Right kidney (tissue), 1 donor: Measurements from ENCODE around the gene PEAR1.
"Not testable (repeated sequence)": the region's sequence is repeated elsewhere in the genome, so short reads cannot be mapped to it uniquely, and the experiment has no call there.

Experiments used
- DNase-seq: peaks from one replicate; pipeline ENCODE4 v3.0.0-alpha.2; 2016

The PEAR1 gene

DNA sequence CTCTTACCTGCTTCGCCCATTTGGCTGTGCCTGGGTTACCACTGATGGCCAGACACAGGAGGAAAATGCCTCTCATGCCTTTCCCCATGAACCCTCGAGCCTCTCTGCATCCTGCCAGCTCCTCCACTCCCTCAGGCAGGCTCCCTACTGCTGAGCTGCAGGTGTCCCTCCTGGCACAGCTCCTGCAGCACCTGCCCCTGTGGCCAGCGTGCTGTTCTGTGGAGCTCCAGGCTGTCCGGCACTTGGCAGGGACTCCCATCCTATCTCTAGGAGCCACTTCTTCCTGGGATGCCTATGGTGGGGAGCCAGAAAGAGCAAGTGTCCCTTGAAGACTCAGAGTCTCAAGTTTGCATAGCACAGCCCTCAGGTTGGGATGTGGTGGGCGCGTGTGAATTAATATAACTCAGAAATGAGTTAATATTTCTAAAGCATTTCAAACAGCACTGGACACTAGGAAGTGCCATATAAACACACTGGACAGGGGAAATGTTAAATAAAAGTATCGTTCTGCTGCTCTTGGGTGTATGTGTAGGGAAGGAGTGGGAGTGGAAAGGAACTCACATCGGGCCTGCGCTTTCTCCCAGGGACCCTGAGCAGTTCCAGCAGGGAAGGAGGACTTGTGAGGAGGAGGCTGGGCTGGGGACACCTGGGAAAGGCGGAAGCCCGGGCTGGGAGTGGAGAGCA is 29.6 kb downstream of the PEAR1 start:
- peak; percentile 53 for DNase-seq

DNA sequence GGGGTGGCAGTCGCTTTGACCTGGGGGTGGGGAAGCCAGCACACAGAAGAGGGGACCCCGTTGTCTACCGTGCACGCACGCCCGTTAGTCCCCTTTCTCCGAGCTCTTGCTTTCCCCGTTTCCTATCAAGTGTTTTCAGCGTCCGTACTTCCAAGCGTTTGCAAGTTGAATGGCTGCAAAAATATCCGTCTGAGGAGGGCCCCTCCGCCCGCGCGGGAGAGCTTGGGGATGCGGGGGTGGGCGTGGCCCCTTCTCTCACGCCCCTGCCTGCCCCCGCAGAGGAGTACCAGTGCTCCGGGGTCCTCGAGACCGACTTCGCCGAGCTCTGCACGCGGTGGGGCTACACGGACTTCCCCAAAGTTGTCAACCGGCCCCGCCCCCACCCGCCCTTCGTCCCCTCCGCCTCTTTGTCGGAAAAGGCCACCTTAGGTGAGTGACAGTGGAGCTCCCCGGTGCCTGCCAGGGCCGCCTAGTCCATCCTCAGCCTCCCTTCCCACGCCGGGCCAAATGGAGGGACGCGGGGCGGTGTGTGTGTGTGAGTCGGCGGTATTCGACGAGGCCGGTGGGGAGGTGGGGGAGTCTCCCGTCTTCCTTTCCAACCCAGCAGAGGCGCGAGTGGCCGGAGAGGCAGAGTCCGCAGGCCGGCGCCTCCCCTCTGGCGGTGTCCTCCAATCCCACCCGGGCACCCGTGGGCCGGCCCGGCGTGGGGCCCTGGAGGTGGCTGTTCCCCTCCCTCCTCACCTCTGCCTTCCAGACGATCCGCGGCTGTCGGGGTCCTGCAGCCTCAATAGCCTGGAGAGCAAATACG is 30.4 kb downstream of the PEAR1 start:
- peak; percentile 68 for DNase-seq

- no peak for DNase-seq
Measured at GRCh38 chr1:156924478-156925153, 31.1 kb downstream of the PEAR1 start.

DNA sequence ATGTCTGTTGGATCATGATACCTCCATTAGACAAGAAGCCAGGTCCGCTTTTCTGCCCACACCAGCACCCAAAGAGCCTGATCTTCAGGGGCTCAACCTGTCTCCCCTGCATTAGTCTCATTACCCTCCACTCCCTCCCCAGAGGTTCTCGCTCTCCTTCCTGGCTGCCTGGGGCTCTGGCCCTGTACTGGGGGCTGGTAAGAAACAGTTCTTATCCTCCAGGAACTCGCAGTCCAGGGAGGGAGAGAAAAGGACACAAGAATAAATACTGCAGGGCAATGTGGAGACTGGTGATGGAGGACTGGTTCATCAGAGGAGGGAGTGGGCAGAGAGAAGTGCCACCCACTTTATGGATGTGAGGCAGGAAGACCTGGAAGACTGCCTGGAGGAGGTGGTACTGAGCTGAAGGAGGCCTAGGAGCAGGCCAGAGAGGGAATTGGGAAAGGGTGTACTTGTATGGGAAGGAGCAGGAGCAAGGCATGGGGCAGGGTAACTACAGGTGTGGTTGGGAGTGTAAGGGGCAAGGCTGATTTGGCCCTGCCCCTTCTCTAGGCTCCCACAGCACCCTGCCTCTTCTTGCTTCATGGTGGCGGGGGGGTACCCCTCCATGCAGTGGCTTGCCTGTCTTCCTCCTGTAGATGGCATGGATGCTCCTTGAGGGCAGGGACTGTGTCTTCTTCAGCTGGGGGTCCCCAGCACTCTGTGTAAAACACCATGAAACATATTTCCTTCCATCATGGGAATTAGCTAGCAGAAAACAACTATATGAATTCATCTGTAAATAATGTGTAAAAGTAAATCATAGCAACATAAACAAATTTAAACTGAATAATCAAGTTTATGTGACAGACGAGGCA is 31.9 kb downstream of the PEAR1 start:
- no peak for DNase-seq

- no peak for DNase-seq
Measured at GRCh38 chr1:156926175-156926574, 32.7 kb downstream of the PEAR1 start.

GRCh38 chr1:156926695-156927094 is 33.2 kb downstream of the PEAR1 start:
- not testable (repeated sequence) for DNase-seq

- DNase-seq, result peak; percentile 81
Measured at GRCh38 chr1:156927215-156928042, 33.9 kb downstream of the PEAR1 start.

DNA sequence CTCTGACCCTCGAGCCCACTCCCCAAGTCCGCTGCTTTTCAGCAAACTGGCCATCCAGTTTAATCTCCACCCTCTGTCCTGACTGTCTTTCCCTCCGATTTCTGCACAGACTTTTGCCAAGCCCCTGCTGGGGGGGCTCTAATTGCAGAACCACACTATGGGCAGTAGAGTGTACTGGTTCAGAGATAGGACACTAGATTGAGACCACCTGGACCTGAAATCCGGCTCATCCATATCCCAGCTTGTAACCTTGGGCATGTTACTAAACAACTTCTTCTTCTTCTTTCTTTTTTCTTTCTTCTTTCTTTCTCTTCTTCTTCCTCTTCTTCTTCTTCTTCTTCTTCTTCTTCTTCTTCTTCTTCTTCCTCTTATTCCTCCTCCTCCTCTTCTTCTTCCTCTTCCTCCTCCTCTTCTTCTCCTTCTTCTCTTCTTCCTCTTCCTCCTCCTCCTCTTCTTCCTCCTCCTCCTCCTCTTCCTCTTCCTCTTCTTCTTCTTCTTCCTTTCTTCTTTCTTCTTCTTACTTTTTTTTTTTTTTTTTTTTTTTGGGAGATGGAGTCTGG is 34.6 kb downstream of the PEAR1 start:
- no peak for DNase-seq

GRCh38 chr1:156929596-156930238 is 36.2 kb downstream of the PEAR1 start:
- DNase-seq, result no peak

DNA sequence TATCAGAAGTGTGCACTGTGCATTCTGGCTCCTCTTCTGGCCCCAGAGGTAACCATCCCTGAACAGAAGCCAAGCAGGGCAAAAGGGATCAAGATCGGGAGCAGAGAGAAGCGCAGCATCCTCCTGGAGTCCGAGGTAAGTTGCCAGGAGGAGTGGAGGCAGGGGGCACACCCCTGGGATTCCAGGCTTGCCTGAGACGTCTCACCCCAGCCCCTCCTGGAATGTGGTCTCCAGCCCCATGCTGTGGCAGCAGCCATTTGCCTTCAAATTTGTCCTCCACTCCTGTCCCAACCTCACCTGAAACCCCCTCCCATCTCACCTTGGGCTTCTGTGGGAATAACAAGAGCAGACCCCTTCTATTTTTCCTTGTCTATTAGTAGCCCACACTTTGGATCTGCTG is 37.0 kb downstream of the PEAR1 start:
- no peak for DNase-seq

DNA sequence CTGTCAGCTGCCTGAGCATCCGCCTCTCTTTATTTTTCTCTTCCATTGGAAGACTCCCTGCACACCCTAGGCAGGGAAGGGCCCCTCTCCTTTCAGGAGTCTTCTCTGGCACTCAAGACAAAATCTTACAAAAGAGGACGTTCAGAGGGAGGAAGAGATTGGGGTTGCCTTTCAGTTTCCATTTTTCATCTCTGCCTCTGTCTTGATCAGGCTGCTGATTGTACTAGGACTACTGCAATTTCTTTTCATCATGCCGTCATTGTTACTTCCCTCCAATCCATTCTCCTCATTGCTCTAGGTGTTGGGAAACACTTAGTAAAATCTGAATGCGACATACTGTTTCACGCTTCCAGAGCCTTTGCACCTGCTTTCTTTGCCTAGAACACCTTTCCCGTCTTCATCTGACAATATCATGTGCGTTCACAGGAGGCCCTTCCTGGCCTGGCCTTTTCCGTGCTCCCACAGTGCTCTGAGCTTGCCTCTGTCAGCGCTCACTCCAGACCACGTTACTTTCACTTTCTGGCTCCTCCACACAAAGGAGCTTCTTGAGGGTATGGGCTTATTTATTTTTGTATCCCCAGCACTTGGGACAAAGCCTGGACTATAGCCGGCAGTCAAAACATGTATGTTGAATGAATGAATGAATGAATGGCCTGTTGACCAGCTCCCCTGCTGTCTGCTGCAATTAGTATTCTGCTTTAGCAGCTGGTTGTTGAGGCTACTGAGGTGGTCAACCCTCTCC is 37.9 kb downstream of the PEAR1 start:
- no peak for DNase-seq

DNA sequence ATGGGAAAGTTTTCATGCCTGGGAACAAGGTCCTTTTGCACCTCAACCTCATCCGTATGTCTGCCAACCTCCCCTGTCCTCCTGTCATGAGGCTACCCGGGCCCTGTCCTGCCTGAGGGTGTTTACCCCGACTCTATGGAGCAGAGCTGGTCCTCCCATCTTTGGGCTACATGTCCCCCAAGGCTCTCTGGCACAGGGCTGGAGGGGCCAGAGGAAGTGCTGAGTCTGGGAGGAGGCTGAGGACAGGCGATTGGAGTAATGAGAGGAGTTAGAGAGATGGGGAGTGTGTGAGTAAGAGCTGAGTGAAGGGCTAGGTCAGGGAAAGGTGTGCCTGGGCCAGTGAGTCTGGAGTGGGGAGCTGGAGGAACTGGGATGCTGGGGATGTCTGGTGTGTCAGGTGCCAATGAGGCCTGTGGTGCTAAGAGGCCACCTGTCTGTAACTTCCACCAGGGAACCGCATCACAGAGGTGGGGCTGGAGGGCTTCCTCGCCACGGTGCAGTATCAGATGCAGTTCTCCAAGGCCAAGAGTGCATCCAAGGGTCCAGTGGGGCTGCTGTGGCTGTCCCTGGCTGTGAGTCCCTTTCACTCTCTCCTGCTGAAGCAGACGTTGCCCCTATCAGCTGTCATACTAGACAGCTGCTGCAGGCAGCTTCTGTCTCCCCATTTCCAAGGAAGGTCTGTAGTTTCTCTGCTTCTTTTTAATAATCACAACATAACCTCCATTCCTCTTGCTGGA is 38.6 kb downstream of the PEAR1 start:
- no peak for DNase-seq

- DNase-seq, result no peak
Measured at GRCh38 chr1:156933136-156933535, 39.6 kb downstream of the PEAR1 start.

DNA sequence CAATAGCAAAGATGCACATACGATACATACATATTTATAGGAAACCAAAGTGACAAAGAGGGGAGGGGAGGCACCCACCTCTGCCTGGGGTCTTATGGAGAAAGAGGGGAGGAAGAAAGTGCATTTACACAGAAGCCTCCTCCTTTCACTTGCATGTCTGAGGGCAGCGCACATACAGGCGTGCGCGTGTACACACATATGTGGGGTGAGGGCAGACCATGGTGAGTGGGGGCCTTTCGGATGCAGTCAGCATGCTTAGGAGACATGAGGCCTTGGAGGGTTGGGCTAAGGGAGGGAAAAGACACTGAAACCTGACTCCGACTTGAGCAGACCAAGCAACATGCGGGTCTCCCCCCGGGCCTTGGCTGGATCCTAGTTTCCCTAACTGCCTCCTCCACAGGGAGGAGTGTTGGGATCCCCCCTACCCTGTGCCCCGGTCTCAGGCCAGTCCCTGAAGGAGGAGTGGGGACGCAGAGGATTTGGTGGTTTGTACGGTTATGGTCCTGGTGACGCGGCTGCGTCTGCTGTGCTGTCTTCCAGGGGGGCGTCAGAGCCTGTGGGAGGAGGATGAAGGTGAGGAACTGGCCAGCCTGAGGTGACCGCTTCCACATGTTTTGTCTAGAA is 42.1 kb downstream of the PEAR1 start:
- DNase-seq, result no peak

DNA sequence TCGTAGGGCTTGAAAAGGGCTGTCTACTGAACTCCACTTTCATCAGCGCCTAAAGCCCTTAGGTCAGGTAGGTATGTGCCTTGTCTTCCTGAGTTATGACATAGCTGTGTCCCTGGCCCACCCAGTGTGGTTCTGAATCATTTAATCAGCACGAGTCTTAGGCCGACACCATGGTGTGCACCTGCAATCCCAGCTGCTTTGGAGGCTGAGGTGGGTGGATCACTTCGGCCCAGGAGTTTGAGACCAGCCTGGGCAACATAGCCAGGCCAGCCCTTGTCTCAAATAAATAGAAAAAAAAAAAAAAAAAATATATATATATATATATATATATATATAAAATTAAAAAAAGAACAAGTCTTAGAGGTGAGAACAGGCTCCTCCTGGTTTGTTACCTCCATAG is 42.7 kb downstream of the PEAR1 start:
- no peak for DNase-seq

- DNase-seq, result no peak
Measured at GRCh38 chr1:156936721-156937220, 43.3 kb downstream of the PEAR1 start.

- no peak for DNase-seq
Measured at GRCh38 chr1:156937883-156938282, 44.4 kb downstream of the PEAR1 start.

DNA sequence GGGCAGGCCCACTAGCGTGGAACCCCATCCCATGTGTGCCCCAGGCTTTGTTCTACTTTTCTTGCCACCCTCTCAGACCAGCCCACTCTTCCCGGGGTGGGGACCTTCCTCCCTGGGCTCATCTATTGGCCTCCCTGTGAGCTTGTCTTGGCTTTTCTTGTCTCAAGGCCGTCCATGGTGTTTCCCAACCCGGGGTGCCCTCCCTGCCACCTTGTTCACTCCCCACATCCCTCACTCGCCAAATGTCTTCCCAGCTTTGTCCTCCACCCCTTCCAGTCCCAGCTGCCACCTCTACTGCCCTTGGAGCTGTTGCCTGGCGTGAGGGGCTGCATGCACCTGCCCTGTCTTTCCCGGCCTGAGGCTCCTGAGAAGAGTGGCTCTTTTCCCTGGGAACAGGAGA is 45.3 kb downstream of the PEAR1 start:
- DNase-seq, result no peak
